H9 (cell line): ENCODE results near the gene COL28A1. TPM values are rescaled to one million over a fixed set of nuclear protein-coding genes. Genes with fewer than 3 reads are reported as not detected.

Experiments used
- DNase-seq: peaks from one replicate; pipeline ENCODE4 v3.0.0-alpha.2; 2017
- H2AFZ ChIP-seq: one replicate; pipeline ENCODE4 v1.6.1; 2013; ENCODE audit warnings: mild to moderate bottlenecking, low read length, control low read depth, moderate library complexity
- H2AK5ac ChIP-seq: 2 replicates; pipeline ENCODE4 v1.6.1; 2013; ENCODE audit warnings: low read length, control low read depth, mixed read lengths; ENCODE audit not compliant: insufficient read length
- H2BK120ac ChIP-seq: one replicate; pipeline ENCODE4 v1.6.1; 2013; ENCODE audit warnings: low read depth, mild to moderate bottlenecking, low read length, control low read depth, inconsistent platforms; ENCODE audit not compliant: poor library complexity, severe bottlenecking
- H2BK12ac ChIP-seq: 2 replicates; pipeline ENCODE4 v1.6.1; 2013; ENCODE audit warnings: low read length, control low read depth, mixed read lengths, low read depth; ENCODE audit not compliant: insufficient read length
- H2BK15ac ChIP-seq: 2 replicates; pipeline ENCODE4 v1.6.1; 2013; ENCODE audit warnings: low read depth, low read length, control low read depth
- H2BK20ac ChIP-seq: one replicate; pipeline ENCODE4 v1.6.1; 2013; ENCODE audit warnings: low read depth, mild to moderate bottlenecking, low read length, control low read depth, inconsistent platforms; ENCODE audit not compliant: poor library complexity, severe bottlenecking
- H2BK5ac ChIP-seq: 2 replicates; pipeline ENCODE4 v1.6.1; 2013; ENCODE audit warnings: low read length, control low read depth, mixed read lengths; ENCODE audit not compliant: insufficient read length
- H3K14ac ChIP-seq: 2 replicates; pipeline ENCODE4 v1.6.1; 2013; ENCODE audit warnings: low read length, control low read depth; ENCODE audit not compliant: insufficient read depth
- H3K18ac ChIP-seq: 2 replicates; pipeline ENCODE4 v1.6.1; 2013; ENCODE audit warnings: low read depth, mild to moderate bottlenecking, mixed read lengths, low read length, control low read depth; ENCODE audit not compliant: insufficient read length
- H3K23ac ChIP-seq: 2 replicates; pipeline ENCODE4 v1.6.1; 2013; ENCODE audit warnings: low read length, control low read depth, mixed read lengths, low read depth; ENCODE audit not compliant: insufficient read length
- H3K23me2 ChIP-seq: 2 replicates; pipeline ENCODE4 v1.6.1; 2013; ENCODE audit warnings: low read depth, mild to moderate bottlenecking, mixed read lengths, low read length, control low read depth; ENCODE audit not compliant: insufficient read length, poor library complexity, severe bottlenecking
- H3K27ac ChIP-seq: 2 replicates; pipeline ENCODE4 v1.5.1; 2013; ENCODE audit warnings: low read length, control low read depth, mixed read lengths, low read depth; ENCODE audit not compliant: insufficient read length
- H3K27me3 ChIP-seq: 2 replicates; pipeline ENCODE4 v1.6.1; 2013; ENCODE audit warnings: low read length, control low read depth, inconsistent platforms; ENCODE audit not compliant: insufficient read depth
- H3K4ac ChIP-seq: 2 replicates; pipeline ENCODE4 v1.6.1; 2013; ENCODE audit warnings: low read depth, mild to moderate bottlenecking, control low read depth, inconsistent platforms, low read length, moderate library complexity
- H3K4me1 ChIP-seq: 2 replicates; pipeline ENCODE4 v1.6.1; 2013; ENCODE audit warnings: low read length, control low read depth, inconsistent platforms; ENCODE audit not compliant: insufficient read depth
- H3K4me2 ChIP-seq: 2 replicates; pipeline ENCODE4 v1.6.1; 2013; ENCODE audit warnings: low read length, control low read depth, mixed read lengths; ENCODE audit not compliant: insufficient read length, insufficient read depth
- H3K56ac ChIP-seq: 2 replicates; pipeline ENCODE4 v1.6.1; 2013; ENCODE audit warnings: low read depth, mild to moderate bottlenecking, mixed read lengths, low read length, control low read depth; ENCODE audit not compliant: insufficient read length
- H3K79me1 ChIP-seq: 2 replicates; pipeline ENCODE4 v1.6.1; 2013; ENCODE audit warnings: low read depth, mild to moderate bottlenecking, moderate library complexity, low read length, control low read depth, inconsistent platforms; ENCODE audit not compliant: insufficient read depth, poor library complexity, severe bottlenecking
- H3K79me2 ChIP-seq: 2 replicates; pipeline ENCODE4 v1.6.1; 2013; ENCODE audit warnings: low read length, control low read depth, inconsistent platforms; ENCODE audit not compliant: insufficient read depth
- H3K9ac ChIP-seq: 2 replicates; pipeline ENCODE4 v1.6.1; 2013; ENCODE audit warnings: low read length, control low read depth, mixed read lengths; ENCODE audit not compliant: insufficient read length; ENCODE audit errors: extremely low read depth
- H3K9me3 ChIP-seq: one replicate; pipeline ENCODE4 v1.6.1; 2013; ENCODE audit warnings: low read depth, low read length, inconsistent platforms; ENCODE audit not compliant: control insufficient read depth
- H3T11ph ChIP-seq: one replicate; pipeline ENCODE4 v1.6.1; 2013; ENCODE audit warnings: mild to moderate bottlenecking, low read length, control low read depth, inconsistent platforms
- H4K20me1 ChIP-seq: one replicate; pipeline ENCODE4 v1.6.1; 2013; ENCODE audit not compliant: control insufficient read depth, insufficient read length, insufficient read depth
- H4K5ac ChIP-seq: 2 replicates; pipeline ENCODE4 v1.6.1; 2013; ENCODE audit warnings: low read depth, mild to moderate bottlenecking, mixed read lengths, low read length, control low read depth; ENCODE audit not compliant: insufficient read length
- H4K8ac ChIP-seq: replicated peaks from 2 replicates; pipeline ENCODE4 v1.6.1; 2013; ENCODE audit warnings: low read length, control low read depth, mixed read lengths, low read depth; ENCODE audit not compliant: insufficient read length
- H4K91ac ChIP-seq: 2 replicates; pipeline ENCODE4 v1.6.1; 2013; ENCODE audit warnings: low read depth, mild to moderate bottlenecking, moderate library complexity, mixed read lengths, low read length, control low read depth; ENCODE audit not compliant: insufficient read length
- H3K27ac Mint-ChIP-seq, 3 experiments: 2 replicates in 2 of 3; 3 replicates in 1 of 3; pipeline ENCODE4 v1.8.0; 2020 to 2021; ENCODE audit warnings: mixed read lengths in 3 of 3, mild to moderate bottlenecking in 1 of 3, moderate library complexity in 1 of 3
- H3K27me3 Mint-ChIP-seq: 2 replicates; pipeline ENCODE4 v1.8.0; 2021; ENCODE audit warnings: low read depth, mild to moderate bottlenecking, moderate library complexity, mixed read lengths
- H3K36me3 Mint-ChIP-seq, 3 experiments: 2 replicates in 2 of 3; 3 replicates in 1 of 3; pipeline ENCODE4 v1.8.0; 2020 to 2021; ENCODE audit warnings: low read depth in 3 of 3, mixed read lengths in 3 of 3; ENCODE audit not compliant: insufficient read depth in 1 of 3
- H3K4me1 Mint-ChIP-seq, 2 experiments: 2 replicates each; pipeline ENCODE4 v1.8.0; 2020; ENCODE audit warnings: mixed read lengths in 2 of 2
- H3K4me3 Mint-ChIP-seq, 2 experiments: 2 replicates in 1 of 2; 3 replicates in 1 of 2; pipeline ENCODE4 v1.8.0; 2020 to 2021; ENCODE audit warnings: mild to moderate bottlenecking in 2 of 2, mixed read lengths in 2 of 2, moderate library complexity in 1 of 2
- H3K9me3 Mint-ChIP-seq, 2 experiments: 2 replicates in 1 of 2; 3 replicates in 1 of 2; pipeline ENCODE4 v1.8.0; 2020; ENCODE audit warnings: mild to moderate bottlenecking in 2 of 2, mixed read lengths in 2 of 2, moderate library complexity in 1 of 2
- CTCF ChIP-seq: fragments of 200-600 bp; sonication (generic); conservative IDR thresholded peaks from 3 replicates; pipeline ENCODE4 v1.8.0; 2021; ENCODE audit warnings: antibody characterized with exemption, mild to moderate bottlenecking
- WGBS: extraction: QIAGEN DNeasy Blood & Tissue Kit; methylation state at CpG from one replicate; pipeline ENCODE4 v1.1.7; 2013; ENCODE audit warnings: missing lambda C conversion rate, low lambda C conversion rate, mixed read lengths; ENCODE audit not compliant: insufficient read length; ENCODE audit errors: extremely low coverage; 5-methylcytosine and 5-hydroxymethylcytosine counted together
- total RNA-seq: library from RNA; stranded (reverse); gene quantifications from 2 replicates; pipeline ENCODE4 v1.2.1, GENCODE V29; 2021

COL28A1 gene
- total RNA-seq, 1 experiment from 2014 or later, result 0.66 TPM

GRCh38 chr7:7331523-7331922 is 204.2 kb downstream of the COL28A1 start:
- Histone ChIP-seq H3K9me3 (no peaks in the 10 kb centered on the region), H3K27ac (no peak overlapping the region), H2BK120ac (no peak overlapping the region), H4K8ac (no peak overlapping the region), H4K91ac (no peak overlapping the region), H3K9ac (no peak overlapping the region), H3K79me1 (no peaks in the 10 kb centered on the region), H3K79me2 (no peaks in the 10 kb centered on the region), H2BK12ac (no peak overlapping the region), H3K4me1 (no peaks in the 10 kb centered on the region), H3K27me3 (no peaks in the 10 kb centered on the region), H2AK5ac (no peak overlapping the region), H2BK15ac (no peak overlapping the region), H3T11ph (no peak overlapping the region), H3K4ac (no peak overlapping the region), H3K4me2 (no peak overlapping the region), H4K20me1 (no peaks in the 10 kb centered on the region), H3K14ac (no peak overlapping the region), H3K56ac (no peak overlapping the region), H3K18ac (no peak overlapping the region), H3K23ac (no peak overlapping the region), H2BK5ac (no peak overlapping the region), H4K5ac (no peak overlapping the region), H3K23me2 (no peaks in the 10 kb centered on the region), H2AFZ (no peak overlapping the region), H2BK20ac (no peak overlapping the region)
- no peaks in the 10 kb centered on the region for H3K27me3 Mint-ChIP-seq
- no CpG with 5 or more reads among the region's 4 CpGs for WGBS
- no peaks in the 10 kb centered on the region for H3K9me3 Mint-ChIP-seq
- no peak for DNase-seq
- no peak overlapping the region for H3K27ac Mint-ChIP-seq
- H3K4me3 Mint-ChIP-seq, result no peak overlapping the region
- peaks cover 0 to 2% of the 10 kb centered on the region in 2 experiments; a peak in 2 of 4 replicates for H3K4me1 Mint-ChIP-seq
- no peak for TF ChIP-seq CTCF
- H3K36me3 Mint-ChIP-seq, result no peaks in the 10 kb centered on the region
